ENCODE data around the gene LAIR1.

- TF ChIP-seq EZH2 (IDR thresholded peaks at IDR 0.05; ENCODE audit: insufficient read depth, poor library complexity, severe bottlenecking) (no peak), EZH2phosphoT487 (IDR thresholded peaks at IDR 0.05; ENCODE audit: insufficient read depth, low read depth) (no peak)
These were observed 10.0 kb downstream of the LAIR1 start for GRCh38 chr19:54354761-54355160.
